Measurements from ENCODE around the gene MYO18B.
A peak's percentile ranks its signal among the peaks of the same experiment; 100 is the strongest.

MYO18B gene

DNA sequence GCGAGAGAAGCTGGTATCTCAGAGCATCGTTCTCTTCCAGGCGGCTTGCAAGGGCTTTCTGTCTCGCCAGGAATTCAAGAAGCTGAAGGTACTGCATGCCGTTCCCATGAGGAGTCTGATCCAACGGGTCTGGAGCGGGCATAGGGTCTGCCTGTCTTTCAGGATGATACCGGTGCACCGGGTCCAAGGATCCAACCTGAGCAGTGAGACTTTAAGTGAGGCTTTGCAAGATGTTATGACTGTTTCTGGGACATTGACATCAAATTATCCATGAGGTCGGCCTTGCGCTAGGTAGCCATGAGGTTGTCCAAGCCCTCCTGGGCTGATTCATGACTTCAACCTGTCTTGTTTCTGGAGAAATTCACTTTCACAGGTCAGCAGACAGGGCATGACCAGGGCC lies 132.3 kb downstream of the MYO18B start:
- no peak for DNase-seq

DNA sequence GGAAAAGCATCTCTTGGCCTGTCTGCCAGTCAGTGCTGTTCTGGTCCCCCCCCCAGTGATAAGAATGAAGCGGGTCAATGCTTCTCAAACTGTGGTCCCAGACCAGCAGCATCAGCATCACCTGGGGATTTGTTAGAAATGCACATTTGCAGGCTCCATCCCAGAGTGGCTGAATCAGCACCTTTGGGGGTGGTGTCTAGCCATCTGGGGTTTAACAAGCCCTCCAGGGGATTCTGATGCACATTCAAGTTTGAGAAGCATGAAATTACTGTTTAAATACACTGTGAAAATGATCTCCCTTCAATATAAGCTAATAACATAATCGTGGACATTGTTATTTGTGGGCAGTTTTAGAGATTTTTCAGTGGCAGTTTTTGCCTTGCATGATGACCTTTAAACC lies 133.5 kb downstream of the MYO18B start:
- DNase-seq: no peak

- no peak for DNase-seq
These were observed 134.9 kb downstream of the MYO18B start for GRCh38 chr22:25876871-25877270.

DNA sequence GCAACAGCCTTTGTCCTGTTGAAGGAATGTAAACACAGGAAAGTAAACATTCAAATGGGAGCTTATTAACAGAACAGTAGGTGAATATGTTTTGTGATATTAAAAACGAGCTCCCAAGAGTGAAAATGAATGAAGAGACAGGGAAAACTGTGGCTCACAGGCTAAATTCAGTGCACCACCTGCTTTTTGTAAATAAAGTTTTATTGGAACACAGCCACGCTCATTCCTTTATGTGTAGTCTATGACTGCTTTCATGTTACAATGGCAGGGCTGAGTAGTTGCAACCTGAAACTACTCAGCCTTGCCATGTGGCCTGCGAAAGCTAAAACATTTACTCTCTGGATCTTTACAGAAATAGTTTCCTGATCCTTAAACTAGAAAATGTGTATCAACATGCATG lies 136.9 kb downstream of the MYO18B start:
- peak; percentile 31 for DNase-seq

DNA sequence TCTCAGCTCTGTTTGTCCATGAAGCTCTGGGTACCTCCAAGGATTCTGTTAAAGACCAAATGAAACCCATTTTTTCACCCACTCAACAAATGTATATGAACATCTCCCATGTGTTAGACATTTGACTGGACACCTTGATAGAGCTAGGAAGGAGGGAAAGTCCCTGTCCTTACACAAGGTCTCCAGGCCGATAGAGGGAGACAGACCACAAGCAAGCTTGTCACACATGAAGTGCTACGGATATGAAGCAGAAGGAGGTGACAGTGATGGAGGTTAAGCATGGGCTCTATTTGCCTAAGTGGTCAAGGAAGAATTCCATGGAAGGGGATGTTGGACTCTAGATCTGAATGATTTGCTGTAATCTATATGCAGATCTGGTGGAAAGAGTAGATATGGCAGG lies 138.5 kb downstream of the MYO18B start:
- no peak for DNase-seq

- DNase-seq: no peak
These were observed 139.3 kb downstream of the MYO18B start for GRCh38 chr22:25881210-25881755.

- no peak for DNase-seq
These were observed 140.4 kb downstream of the MYO18B start for GRCh38 chr22:25882360-25882759.

GRCh38 chr22:25883482-25884033 lies 141.6 kb downstream of the MYO18B start:
- no peak for DNase-seq

DNA sequence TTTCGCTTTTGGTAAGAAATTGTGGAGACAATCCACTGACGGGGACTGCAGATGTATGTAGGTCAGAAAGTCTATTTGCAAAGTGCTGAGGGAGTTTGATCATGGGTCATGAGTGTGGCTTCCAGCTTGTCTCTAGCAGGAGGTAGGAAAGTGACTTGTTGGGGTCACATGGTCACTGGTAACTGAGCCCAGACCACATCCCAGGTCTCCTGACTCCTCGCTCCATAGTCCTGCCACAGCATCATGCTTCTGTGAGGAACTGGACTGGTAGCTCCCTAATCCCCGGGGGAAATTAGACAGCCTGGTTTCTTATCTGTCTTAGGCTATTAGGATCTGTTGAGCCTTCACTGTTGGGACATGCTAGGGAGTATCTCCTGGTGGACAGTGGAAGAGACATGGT lies 142.1 kb downstream of the MYO18B start:
- DNase-seq: no peak

GRCh38 chr22:25888399-25889054 lies 146.5 kb downstream of the MYO18B start:
- no peak for DNase-seq

GRCh38 chr22:25890651-25891050 lies 148.7 kb downstream of the MYO18B start:
- DNase-seq: no peak

DNA sequence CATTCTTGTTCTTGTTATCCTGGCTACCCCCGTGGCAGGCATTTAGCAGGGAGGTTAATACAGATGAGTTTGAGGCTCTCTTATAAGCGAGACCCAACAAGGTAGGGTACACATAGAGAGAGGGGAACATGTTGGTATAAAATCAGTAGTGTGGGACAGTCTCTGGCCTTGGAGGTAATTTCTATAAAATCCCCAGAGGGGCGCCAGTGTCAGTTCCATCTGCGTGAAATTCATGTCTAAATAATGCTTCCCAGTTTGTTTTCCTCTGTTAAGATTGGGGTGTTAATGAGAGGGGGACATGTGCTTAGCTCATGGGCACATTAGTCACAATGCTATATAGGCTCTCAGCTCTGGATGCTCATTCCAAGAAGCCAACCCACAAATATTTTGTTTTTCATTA lies 150.7 kb downstream of the MYO18B start:
- DNase-seq: no peak

GRCh38 chr22:25895678-25896077 lies 153.7 kb downstream of the MYO18B start:
- no peak for DNase-seq

- DNase-seq: peak; percentile 22
These were observed 154.1 kb downstream of the MYO18B start for GRCh38 chr22:25896098-25896497.

DNA sequence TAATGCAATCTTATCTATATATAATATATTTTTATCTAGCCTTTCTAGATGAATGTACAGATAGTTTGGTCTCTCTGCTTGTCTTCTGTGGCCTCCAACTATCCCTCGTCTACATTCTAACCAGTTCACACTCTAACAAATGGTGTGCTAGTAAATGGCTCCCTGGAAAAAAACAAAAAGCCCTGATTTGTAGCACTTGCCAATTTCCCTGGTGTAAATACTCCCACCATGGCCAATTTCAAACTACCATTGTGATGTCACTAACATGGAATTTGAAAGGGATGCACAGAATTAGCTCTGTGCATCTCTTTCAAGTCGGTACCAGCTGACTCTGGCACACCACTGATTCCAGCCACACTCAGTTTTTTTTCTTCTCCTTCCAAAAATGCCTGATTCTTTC lies 154.6 kb downstream of the MYO18B start:
- DNase-seq: no peak

GRCh38 chr22:25898707-25899365 lies 156.8 kb downstream of the MYO18B start:
- no peak for DNase-seq

DNA sequence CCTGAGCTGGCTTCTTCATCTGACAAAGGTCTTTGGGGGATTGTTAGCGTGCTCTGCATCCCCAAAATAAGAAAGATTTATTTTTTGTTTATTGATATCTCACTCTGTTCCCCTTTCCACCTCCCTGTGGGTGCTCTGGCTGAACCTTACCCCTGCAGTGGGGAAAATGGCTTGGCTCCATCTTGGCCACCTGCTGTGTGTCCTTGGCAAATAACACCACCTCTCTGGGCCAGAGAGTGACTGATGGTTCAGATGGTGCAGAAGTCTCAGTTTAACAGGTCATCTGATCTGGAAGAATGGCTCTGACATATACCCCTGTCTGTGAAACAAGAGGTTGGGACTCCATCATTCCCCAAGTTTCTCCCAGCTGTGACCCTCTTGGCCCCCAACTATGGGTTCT lies 157.6 kb downstream of the MYO18B start:
- DNase-seq: no peak

- no peak for DNase-seq
These were observed 158.4 kb downstream of the MYO18B start for GRCh38 chr22:25900390-25900789.

DNA sequence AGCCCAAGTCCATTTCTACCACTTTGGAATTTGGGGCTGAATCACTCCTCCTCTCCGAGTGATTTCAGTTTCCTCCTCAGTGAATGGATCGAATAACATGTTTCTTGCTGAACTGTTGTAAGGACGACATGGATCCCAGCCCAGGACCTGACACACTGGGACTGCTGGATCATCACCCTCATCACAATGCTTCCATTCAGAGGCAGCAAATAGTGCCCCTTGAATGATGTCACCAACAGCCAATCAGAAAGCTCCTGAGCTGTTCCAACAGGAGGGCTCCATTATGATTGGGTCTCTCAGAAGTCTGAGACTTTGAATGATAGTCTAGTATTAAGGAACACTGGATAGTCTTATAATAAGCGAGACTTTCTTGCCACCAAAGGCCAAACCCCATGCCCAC lies 158.9 kb downstream of the MYO18B start:
- no peak for DNase-seq

DNA sequence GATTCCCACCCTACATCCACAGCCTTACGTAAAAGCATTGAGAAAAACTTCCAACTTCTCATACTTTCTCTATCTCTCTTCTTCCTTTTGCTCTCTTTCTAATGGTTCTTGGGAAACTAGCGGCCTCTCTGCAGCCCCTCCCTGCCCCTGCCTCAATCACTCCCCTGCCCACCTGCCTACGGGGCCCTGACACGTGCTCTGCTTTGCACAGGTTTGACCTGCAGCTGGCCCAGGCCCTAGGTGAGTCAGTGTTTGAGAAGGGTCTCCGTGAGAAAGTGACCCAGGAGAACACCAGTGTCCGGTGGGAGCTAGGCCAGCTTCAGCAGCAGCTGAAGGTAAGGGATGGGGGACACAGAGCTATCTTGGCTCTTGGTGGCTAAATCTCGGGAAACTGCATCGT lies 160.4 kb downstream of the MYO18B start:
- no peak for DNase-seq

DNA sequence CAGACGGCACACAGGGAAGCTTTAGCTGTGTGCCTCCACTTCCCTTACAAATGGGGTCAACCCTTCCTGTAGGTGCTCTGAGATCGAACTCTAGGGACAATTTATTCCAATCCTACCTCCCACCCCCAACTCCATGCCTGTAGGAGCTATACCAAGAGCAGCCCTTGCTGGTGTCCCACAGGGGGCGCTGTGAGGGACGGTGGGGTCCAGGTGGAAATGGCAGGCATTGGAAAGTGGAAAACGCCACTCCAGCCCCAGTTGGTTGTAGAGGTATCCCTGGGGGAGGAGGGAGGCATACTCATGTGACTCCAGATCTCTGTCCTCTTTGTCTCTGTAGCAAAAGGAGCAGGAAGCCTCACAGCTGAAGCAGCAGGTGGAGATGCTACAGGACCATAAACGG lies 161.3 kb downstream of the MYO18B start:
- no peak for DNase-seq

GRCh38 chr22:25908212-25908611 lies 166.2 kb downstream of the MYO18B start:
- no peak for DNase-seq

DNA sequence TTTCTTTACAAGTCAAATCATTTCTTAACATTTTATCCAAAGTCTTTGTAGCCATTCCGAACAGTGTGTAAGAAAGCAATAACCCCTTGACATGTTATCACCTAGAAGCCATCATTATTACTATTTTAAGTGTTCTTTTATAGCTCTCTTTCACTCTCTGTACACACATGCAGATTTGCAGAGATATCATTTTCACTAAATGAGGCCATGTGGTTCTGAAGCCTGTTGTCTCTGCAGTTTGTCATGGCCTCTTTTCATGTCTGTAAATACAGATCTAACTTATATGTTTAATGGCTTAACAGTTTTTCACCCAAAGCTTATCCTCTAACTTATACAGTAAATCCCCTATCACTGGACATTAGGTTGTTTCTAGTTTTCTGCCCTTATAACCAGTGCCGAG lies 166.8 kb downstream of the MYO18B start:
- DNase-seq: no peak

- no peak for DNase-seq
These were observed 167.8 kb downstream of the MYO18B start for GRCh38 chr22:25909614-25910387.

Measured in NCI-H1105 treated with DMSO at 0.1 percent for 48 hours (cell line).